Stimulated activated CD4-positive, alpha-beta T cell treated with anti-CD3 and anti-CD28 coated beads, Interleukin-4, amount 100 ng/mL, for 48 hours (primary cell): ENCODE data around the gene ST3GAL2.

Experiments used
- DNase-seq, 2 donors: peaks; one replicate each; pipeline ENCODE4 v3.0.0-alpha.2; 2020; ENCODE audit warnings: low read depth in 2 of 2

ST3GAL2 gene

GRCh38 chr16:70437582-70438557 is 1.0 kb downstream of the ST3GAL2 start:
- DNase-seq, result no peak

DNA sequence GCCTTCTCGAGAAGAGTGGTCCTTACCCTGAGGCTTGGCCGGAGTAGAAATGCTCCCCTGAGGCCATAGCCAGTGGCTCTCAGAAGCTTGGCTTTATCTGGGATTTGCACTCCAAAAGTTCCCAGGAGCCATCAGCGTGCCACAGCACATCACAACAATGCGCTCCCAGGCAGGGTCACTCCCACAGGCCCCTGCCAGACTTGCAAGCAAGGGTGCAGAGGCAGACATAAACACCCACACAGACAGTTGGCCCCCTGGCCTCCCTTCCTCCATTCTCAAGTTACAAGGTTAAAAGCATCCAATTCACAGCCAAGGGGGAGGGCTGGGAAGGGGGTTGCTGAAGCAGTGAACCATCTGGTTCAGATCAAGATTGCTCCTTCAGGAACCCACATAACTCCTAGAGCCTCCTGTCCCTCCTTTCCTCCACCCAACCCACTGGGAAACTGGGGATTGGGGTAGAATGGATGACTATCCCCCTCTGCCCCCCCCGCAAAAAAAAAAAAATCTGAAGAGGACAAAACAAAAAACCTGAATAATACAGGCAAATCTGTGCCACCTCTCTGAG is 1.8 kb downstream of the ST3GAL2 start:
- DNase-seq, result no peak

- no peak for DNase-seq
These were observed 4.2 kb downstream of the ST3GAL2 start for GRCh38 chr16:70434484-70435260.

GRCh38 chr16:70433458-70434103 is 5.3 kb downstream of the ST3GAL2 start:
- DNase-seq, result no peak

DNA sequence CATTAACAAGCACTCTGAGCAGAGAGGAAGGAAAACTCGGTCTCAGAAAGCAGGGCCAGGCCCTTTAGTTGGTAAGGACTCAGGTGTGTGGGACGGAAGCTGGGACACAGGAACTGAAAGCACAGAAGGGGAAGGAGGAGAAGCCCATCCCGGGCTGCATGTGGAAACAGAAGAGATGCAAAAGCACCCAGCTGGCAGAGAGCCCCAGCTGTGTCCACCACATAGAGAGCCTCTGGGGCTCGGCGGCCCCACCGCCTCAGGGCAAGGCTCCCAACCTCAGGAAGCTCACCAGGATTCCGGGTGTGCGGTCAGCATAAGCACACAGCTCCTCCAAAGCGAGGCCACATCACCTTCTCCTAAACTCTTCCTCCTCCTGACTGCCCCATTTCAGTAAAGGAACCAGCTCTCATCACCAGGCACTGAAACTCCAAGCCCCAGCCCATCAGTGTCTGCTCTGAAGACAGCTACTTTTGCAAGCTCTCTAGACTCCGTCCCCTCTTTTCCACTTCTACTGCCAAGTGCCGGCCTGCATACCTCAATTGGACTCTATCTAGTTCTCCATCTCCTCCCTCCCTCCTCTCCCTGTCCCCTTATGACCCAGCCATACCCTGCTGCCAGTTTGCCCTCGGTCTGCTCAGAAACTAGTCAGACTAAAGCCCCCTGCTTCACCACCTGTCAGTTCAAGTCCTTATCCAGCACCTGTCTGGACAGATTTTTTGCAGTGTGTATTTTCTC is 6.0 kb downstream of the ST3GAL2 start:
- no peak for DNase-seq

DNA sequence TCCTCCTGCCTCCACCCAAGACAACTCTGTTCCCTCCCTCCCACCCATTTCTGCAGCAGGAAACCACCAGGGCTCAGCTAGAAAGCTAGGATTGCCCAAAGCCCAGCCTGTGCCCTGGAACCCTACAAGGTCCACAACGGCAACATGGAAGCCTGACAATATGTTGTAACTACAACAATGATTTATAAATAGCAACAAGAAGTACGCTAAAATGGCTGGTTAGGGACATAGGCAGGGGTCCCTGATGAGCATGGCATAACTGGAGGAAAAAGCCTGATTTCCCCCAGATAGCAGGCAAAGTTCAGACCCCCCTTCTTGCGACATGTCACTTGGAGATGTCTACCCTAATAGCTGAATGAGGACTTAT is 6.6 kb downstream of the ST3GAL2 start:
- no peak for DNase-seq

GRCh38 chr16:70430667-70431536 is 8.0 kb downstream of the ST3GAL2 start:
- DNase-seq, result peak in 1 of 2 donors; percentile 35

DNA sequence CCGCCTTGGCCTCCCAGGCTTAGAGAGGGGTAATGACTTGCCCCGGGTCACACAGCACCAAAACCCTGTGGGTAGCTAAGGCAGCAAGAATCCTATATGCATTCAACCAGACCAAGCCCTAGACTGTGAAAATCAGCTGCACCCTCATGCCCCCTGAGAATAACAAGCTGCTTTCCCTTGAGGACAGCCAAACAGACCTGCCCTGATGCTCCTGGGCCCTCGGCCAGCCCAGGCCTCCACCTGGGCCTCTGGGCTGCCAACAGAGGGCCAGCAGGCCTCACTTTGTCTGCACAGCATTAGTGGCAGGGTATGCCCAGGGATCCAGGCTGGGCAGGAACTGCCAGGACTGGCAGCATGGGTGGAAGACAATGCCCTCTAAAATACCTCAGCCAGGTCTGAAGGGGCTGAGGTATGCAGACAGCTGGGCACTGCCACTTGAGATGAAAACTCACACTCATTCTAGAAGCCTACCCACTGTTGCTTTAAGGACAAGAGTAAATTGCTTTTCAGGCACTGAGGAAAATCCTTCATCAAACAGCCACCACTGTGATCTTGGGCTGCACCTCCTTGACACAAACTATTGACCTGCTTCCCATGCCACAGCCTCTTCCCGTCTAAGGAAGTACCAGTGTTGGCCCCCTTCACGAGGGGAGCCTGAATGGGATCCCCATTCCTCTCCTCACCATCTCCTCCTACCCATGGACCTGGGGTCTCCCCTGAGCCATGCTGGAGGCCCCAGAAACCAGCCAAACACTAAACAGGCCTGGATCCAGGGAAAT is 8.8 kb downstream of the ST3GAL2 start:
- DNase-seq, result no peak

DNA sequence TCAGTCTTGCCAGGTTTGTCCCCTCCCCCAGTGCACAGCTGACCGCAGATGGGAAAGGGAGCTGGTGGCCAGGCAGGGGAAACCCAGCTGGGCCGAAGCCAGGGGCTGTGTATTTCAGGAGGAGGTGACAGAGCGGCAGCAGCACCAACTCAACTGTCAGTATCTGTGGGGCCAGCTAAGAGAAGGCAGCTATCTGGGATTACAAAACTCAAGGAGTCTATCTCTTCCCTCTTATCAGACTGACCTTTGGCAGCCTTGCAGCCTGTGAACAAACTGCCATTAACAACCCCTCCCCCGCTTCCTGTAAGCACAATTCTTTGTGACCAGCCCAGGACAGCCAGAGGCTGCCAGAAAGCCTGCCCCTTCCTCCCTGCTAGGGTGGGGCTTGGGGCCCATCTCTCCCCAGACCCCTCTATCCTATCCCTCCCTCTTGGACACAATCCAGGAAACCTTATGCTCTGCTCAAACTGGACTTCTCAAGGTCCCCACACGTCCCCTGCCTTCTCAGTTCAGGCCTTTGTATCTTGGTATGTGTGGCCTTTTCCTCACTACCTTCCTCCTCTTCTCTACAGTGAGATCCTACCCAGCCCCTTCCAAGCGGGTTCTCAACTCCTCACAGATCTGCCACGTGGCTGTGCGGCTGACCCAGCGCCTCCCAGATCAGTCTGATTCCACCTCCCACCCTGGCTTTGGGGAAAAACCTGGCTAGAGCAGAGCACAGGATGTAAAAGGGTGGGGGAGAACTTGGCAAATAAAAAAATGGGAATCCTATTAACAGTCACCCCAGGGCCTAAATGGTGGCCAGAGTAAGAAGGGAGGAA is 10.5 kb downstream of the ST3GAL2 start:
- peak in 1 of 2 donors; percentile 70 for DNase-seq

DNA sequence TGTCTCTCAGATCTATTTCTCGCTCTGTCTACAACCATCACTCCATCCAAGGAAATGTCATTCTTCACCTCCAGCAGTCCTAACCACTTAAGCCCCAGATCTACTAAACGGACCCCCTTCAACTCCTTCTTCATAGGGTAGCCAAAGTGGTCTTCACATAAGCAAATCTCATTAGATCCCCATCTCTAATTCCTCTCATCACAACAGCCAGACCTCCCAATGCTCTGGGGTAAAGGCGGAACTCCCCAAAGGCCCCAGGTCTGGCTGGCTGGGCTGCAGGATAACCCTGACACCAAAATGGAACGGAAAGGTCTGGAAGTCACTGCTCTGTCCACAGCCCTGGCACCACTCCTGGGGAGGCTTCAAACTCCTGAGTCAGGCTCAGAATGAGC is 11.1 kb downstream of the ST3GAL2 start:
- no peak for DNase-seq

DNA sequence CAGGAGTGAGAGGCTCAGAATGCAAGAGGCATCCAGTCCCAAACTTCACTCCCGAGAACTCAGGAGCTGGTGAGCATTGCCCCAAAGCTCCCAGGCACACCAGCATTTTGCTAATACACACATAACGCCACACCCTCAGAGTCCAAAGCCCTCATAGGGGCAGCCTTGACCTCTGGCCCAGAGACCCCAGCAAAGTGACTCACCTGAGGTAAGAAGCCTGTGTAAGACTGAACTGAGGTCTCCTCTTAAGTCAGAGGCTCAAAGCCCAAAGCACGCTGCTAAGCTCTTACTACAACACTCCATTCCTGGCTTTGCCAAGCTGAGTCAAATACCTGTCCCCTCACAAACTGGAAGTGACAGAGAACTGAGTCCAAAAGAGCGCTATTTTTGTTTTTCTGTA is 16.4 kb downstream of the ST3GAL2 start:
- DNase-seq, result no peak

DNA sequence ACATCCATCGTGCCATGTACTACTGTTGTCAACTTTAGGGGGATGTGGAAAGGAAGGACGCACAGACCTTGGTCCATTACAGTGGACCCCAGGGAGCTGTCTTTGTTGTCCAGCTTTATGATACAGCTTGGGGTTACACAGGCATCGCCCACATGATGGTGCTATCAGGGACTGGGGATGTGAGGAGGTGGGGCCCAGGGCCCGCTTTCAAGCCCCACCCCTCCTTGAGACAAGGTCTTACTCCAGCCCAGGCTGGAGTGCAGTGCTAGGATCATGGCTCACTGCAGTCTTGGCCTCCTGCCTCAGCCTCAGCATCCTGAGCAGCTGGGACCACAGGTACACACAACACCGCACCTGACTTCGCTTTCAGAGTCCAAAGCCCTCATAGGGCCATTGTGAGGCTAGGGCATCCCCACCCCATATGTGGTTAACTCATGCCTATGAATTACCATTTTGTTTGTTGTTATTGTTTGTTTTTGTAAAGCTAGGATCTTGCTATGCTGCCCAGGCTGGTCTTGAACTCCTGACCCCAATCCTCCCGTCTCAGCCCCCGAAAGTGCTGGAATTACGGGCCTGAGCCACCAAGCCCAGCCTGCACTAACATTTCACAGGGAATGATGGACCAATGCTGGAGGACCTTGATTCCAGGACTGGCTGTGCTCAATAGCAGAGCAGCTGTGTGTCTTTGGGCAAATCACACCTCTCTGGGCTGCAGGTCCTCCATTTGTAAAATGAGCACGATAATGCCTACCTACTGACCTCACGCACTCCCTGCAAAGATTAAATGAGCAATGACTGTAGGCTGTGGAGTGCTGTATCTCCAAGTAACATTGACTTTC is 17.2 kb downstream of the ST3GAL2 start:
- DNase-seq, result no peak

GRCh38 chr16:70421014-70421413 is 17.9 kb downstream of the ST3GAL2 start:
- DNase-seq, result no peak

- no peak for DNase-seq
These were observed 19.2 kb downstream of the ST3GAL2 start for GRCh38 chr16:70419384-70420327.

DNA sequence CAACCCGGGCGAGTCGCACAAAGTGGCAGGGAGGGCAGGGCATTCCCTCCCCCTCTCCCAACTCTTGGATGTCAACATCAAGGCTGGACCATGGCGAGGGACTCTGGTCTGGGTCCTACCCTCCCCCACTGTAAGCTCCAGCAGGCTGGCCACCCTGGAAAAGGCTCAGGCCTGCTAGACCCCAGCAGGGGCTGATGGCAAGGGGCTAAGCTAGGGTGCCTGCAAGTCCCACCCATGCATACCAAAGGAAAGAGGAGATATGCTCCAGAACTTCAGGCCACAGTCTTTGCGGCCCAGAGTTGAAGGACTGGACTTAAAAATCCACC is 19.9 kb downstream of the ST3GAL2 start:
- DNase-seq, result no peak

- DNase-seq, result no peak
These were observed 20.5 kb downstream of the ST3GAL2 start for GRCh38 chr16:70418274-70418992.
